Epithelial cell of esophagus (primary cell): ENCODE data around the gene S100A13.
A peak's percentile ranks its signal among the peaks of the same experiment; 100 is the strongest.

Experiments
- DNase-seq: peaks from one replicate; pipeline ENCODE4 v3.0.0; 2010; ENCODE audit warnings: low read depth
- H3K4me3 ChIP-seq: 2 replicates; pipeline ENCODE4 v1.5.1; 2011; ENCODE audit warnings: mild to moderate bottlenecking, low read length, control low read depth
- TF ChIP-seq, protein P1 (sequence below): IDR thresholded peaks from 2 replicates; pipeline ENCODE4 v1.5.1; 2011; ENCODE audit warnings: low read depth, mild to moderate bottlenecking, low read length, control low read depth, inconsistent platforms; ENCODE audit not compliant: insufficient read depth; ENCODE audit errors: missing control alignments

S100A13 gene

GRCh38 chr1:153658400-153659174 lies 31.3 kb upstream of the S100A13 start, which contains the start of gene SNAPIN:
Gene SNAPIN (plus strand): TSS chr1:153658703. CDS start chr1:153658744, 41 bp downstream.
- DNase-seq: peak; percentile 85
- TF ChIP-seq, protein P1, sequence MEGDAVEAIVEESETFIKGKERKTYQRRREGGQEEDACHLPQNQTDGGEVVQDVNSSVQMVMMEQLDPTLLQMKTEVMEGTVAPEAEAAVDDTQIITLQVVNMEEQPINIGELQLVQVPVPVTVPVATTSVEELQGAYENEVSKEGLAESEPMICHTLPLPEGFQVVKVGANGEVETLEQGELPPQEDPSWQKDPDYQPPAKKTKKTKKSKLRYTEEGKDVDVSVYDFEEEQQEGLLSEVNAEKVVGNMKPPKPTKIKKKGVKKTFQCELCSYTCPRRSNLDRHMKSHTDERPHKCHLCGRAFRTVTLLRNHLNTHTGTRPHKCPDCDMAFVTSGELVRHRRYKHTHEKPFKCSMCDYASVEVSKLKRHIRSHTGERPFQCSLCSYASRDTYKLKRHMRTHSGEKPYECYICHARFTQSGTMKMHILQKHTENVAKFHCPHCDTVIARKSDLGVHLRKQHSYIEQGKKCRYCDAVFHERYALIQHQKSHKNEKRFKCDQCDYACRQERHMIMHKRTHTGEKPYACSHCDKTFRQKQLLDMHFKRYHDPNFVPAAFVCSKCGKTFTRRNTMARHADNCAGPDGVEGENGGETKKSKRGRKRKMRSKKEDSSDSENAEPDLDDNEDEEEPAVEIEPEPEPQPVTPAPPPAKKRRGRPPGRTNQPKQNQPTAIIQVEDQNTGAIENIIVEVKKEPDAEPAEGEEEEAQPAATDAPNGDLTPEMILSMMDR: peak; percentile 6
- peak within 1 kb of the TSS; percentile 79 for H3K4me3 ChIP-seq

GRCh38 chr1:153655333-153655732 lies 28.0 kb upstream of the S100A13 start:
- H3K4me3 ChIP-seq: no peak overlapping the region
- DNase-seq: peak; percentile 27
- TF ChIP-seq, protein P1: no peak

- DNase-seq: peak; percentile 84
- TF ChIP-seq, protein P1: no peak
- no peak overlapping the region for H3K4me3 ChIP-seq
Measured at GRCh38 chr1:153652805-153653500, 25.6 kb upstream of the S100A13 start.

DNA sequence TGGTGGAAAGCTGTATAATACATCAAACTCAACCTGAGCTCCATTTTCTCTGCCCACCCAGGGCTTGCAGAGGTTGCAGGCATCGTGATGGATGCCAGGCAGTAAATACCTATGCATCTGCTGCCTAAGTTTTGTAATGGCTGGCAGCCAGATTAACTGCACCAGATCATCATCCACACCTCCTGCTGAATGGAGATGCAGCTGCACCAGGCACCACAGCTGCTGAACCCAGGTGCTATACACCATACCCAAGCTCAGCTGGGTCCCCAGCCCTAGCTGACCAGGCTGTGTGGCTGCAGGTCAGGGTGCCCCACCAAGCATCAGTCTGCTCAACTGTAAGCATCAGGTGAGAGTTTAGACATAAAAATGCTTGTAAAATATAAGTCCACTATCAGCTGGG lies 24.5 kb upstream of the S100A13 start:
- DNase-seq: no peak
- H3K4me3 ChIP-seq: no peak overlapping the region
- TF ChIP-seq, protein P1: no peak

DNA sequence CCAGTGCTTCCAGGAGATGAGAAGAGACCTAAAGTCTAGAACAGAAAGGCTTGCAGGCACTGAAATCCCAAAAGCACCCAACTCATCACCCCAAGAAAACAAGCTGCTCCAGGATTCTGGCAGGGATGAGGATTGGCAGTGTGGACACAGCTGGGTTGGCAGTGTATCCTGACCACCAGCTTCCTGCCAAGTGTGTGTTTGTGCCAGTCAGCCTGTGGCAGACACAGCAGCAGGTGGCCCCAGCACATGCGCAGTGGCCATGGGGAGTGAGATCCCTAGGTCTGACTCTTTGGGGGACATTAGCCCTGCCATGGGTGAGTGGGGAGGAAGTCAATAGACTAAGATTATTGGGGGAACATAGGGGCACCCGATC lies 22.5 kb upstream of the S100A13 start:
- H3K4me3 ChIP-seq: no peak overlapping the region
- TF ChIP-seq, protein P1: no peak
- DNase-seq: no peak

DNA sequence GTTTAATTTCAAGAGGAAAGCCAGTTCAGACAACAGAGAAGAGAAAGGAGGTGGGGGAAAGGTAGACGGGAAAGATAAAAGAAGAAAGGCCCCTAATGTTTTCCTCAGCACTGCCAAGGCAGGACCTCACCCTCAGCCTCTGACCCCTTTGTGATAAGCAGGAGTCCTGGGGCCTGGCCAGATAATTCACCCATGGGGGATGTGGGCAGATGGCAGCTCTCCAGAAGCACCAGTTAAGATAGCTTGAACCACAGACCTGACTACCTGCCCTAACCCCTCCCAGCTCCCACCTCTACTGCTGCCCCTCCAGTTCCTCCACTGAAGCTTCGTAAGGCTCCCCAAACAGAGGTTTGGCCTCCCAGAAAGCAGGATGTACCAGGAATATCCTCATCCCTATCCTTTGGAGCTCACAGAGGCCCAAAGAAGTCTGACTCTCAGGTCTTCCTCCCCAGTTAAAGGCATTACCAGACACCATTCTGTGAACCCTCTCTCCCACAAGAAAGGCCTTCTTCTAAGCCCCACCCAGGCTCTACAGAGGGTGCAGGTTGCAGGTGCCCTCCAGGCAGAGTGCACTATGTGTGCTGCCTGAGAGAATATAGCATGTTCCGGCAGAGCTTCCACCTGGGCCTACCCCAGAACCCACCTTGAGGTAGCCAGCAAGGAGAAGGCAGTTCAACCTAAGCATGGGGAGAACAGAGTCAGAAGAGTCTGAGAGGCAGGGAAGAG lies 22.0 kb upstream of the S100A13 start:
- no peak for DNase-seq
- H3K4me3 ChIP-seq: no peak overlapping the region
- TF ChIP-seq, protein P1: no peak
